Measurements from ENCODE around the gene PPFIA4.

The PPFIA4 gene

DNA sequence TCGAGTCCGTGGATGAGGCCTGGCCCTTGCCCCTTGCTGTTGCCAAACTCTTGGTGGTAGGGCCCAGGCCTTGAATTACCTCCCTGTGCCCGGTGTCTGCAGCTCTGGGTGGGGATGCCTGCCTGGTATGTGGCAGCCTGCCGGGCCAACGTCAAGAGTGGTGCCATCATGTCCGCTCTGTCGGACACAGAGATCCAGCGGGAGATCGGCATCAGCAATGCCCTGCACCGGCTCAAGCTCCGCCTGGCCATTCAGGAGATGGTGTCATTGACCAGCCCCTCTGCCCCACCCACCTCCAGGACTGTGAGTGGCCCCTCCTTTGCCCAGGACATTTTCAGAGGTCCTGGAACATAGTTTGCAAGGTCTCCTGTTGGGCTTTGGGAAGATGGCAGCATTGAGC is 33.8 kb downstream of the PPFIA4 start:
- FAIRE-seq = no peak

- FAIRE-seq = no peak
Measured at GRCh38 chr1:203063287-203063686, 37.0 kb downstream of the PPFIA4 start.

- no peak for FAIRE-seq
Measured at GRCh38 chr1:203065191-203065590, 38.9 kb downstream of the PPFIA4 start.

DNA sequence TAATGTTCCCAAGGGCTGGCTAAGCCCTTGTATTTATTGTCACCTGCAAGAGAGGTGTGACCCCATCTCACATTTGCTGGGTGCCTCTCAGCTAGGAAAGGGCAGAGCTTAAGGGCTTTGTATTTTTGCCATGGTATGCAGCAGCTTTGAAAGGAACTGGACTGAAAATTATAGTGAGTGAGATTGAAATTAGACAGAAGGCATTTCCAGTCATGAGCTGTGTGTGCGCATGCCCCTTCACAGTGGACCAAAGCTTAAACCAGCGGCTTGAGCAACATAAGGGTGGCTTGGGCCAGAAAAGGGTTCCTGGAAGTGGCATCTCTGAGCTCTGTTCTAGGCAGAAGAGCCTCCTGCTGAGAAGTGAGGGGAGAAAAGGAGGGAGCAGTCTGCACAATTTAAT is 39.7 kb downstream of the PPFIA4 start:
- FAIRE-seq = no peak

GRCh38 chr1:203066965-203067364 is 40.7 kb downstream of the PPFIA4 start:
- FAIRE-seq = no peak

- FAIRE-seq = no peak
Measured at GRCh38 chr1:203069030-203069747, 42.9 kb downstream of the PPFIA4 start.

DNA sequence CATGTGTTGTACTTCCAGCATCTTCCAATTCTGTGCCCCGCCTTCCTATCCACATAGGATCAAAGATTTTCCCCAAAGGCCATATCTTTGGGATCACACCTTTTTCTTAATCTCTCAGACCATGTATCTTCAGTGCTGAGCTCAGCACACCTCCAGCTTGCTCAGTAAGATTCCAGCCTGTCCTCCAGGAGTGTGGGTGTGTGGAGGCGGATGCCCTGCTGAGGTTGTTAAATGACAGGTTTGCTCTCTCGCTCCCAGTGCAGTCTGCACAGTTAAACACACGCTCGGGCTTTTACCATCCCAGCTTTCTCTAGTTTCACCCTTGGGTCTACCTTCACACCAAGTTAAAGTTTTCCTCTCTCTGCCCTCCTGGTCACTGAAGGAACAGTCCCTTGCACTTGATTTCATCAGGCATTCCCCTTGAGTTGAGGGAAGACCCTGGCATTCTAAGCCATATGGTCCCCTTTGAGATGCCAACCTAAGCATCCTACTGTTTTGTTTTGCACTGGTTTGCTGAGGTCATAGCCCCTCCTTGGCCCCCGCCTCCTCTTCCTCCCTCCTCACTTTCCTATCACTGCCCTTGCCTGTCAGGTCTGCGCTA is 45.8 kb downstream of the PPFIA4 start:
- no peak for FAIRE-seq

DNA sequence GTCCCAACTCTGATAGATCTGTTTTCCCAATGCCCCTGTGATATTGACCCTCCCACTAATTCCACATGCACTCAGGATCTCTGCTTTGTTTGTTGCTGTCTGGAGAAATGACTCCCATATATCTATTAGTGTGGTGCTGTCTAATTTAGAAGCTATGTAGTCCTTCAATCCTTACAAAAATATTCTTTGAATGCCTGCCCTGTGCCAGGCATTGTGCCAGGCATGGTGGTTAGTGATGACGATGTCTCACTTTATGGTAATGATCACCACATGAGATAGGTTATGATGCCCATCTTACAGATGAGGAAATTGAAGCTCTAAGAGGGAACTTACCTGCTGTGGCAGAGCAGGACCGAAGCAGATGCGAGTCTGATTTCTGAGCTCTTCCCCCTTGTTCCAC is 46.6 kb downstream of the PPFIA4 start:
- no peak for FAIRE-seq

DNA sequence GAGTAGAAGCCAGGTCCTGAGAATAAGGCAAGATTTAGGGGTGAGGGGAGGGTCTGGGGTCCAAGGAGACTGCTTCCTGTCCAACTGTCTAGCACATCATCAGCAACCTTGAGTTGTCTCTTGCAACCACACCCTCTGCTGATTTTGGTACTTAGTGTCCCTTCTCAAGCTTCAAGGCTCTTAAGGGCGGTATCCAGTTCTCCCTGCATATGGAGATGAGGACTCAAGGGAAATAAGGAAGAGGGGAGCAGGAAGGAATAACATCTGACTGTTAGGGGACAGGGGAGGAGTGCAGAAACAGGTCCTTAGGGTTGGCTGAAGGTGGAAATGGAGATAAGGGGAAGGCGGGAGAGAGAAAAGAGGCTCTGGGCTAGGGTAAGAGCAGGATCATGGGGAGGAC is 47.2 kb downstream of the PPFIA4 start:
- no peak for FAIRE-seq

DNA sequence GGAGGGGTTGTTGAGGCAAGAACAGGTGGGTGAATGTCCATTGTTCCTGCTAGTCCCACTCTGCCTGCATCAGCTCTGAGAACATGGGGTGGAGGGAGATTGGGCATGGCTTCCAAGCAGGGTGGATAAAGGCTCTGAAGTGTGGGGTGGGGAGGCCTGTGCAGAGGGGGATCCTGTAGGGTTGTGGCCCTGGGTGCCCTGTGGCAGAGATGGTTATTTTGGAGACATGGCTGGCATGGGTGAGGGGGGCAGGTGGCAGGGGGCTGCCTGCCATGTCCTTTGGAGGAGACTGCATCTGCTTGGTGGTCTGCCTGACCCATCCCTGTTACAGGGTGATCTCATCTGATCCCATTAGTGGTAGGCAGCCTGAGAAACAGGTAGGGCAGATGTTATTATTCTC is 48.3 kb downstream of the PPFIA4 start:
- FAIRE-seq = no peak

GRCh38 chr1:203075236-203076030 is 49.1 kb downstream of the PPFIA4 start:
- no peak for FAIRE-seq

DNA sequence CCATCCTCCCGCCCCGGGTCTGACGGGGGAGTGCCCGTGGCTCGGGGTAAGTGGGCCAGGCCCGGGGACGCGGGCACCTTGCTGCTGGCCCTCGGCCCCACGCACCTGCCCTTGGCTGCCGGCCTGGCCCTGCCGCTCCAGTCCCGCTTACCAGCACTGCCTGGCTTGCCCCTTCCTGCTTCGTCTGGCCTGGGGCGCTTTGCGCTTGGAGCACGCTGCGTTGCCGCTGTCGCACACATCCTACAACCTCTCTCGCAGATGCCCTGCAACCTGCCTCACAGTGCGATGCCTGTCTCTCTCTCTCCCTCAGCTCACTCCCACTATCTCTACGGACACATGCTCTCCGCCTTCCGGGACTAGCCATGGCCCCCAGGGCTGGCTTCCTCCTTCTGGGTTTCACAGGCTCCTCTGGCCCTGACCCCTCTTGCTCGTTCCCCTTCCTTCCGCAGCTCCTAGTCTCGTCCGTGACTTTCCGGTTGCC is 49.8 kb downstream of the PPFIA4 start:
- FAIRE-seq = no peak

GRCh38 chr1:203077367-203077766 is 51.1 kb downstream of the PPFIA4 start:
- FAIRE-seq = no peak

- no peak for FAIRE-seq
Measured at GRCh38 chr1:203077956-203078355, 51.7 kb downstream of the PPFIA4 start.

DNA sequence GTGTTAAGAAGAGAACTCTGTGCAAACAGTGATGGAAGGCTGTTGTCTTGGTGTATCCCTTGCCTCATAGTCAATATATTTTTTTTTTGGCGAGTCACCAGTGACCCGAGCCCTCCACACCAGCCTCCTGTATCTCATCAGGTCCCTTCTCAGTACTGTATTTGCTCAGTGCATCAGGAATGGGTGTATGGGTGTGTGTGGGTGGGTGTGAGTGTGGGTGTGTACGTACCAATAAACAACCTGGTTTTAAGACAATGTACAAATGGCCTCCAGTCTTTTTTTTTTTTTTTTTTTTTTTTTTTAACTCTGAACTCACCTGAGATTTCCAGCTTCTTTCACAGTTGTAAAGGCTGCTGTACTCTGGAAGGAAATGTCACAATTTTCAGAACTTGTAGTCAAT is 52.2 kb downstream of the PPFIA4 start:
- no peak for FAIRE-seq

DNA sequence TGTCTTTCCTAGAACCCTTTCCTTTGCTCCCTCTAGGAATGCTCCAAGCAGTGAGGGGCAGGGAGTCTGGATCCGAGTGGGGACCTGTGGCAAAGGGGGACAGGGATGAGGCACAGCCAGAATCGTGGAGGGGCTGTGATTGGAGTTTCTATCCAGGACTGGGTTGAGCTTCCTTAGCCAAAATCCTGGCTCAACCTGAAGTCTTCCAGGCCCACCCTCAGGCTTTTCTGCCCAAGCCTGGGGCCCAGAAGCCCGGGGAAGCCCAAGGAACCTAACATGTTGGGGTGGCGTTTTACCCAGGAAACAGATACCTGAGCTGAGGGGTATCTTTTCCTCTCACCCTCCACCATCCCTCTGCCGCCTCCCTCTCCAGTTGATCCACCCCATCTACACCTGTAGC is 54.2 kb downstream of the PPFIA4 start:
- no peak for FAIRE-seq

GRCh38 chr1:203081465-203082230 is 55.4 kb downstream of the PPFIA4 start:
- no peak for FAIRE-seq

GRCh38 chr1:203082231-203082505 is 55.9 kb downstream of the PPFIA4 start:
- no peak for FAIRE-seq

DNA sequence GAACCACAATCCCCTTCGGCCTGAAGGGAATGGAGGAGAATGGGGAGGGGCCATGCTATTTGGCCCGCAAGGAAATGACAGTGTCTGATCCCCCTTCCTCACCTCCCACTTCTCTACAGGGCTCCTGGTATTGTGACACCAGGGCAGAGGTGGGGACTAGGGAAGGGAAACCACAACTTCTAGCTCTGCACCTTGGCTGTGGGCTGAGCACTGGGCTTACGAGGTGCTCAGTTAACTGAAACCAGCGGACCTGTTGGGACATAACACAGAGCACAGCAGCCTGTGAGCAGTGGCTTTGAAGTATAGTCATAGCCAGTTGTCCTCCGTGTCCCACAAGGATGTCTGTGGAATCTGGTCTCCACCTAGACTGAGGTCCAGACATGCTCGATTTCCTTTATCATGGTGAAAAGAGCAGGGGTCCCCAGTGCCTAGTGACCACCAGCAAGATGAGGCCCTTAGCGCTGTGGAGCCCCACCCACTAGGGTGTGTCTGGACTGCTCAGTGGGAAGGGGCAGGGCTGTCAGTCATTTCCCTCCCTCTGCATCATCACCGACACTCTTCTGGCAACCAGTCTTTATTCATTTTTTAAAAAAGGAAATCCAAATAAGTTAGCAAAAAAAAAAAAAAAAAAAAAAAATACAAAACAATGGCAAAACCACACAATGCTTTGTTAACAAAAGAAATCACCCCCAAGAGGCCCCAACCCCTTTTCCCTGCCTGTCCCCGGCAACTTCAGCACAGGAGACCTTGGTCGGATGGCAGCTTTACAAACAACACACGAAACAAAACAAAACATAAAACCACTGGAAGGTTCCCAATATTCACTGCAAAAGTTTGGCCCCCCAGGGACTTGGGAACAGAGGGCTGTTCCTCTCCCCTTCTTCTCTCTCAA is 56.5 kb downstream of the PPFIA4 start:
- no peak for FAIRE-seq

DNA sequence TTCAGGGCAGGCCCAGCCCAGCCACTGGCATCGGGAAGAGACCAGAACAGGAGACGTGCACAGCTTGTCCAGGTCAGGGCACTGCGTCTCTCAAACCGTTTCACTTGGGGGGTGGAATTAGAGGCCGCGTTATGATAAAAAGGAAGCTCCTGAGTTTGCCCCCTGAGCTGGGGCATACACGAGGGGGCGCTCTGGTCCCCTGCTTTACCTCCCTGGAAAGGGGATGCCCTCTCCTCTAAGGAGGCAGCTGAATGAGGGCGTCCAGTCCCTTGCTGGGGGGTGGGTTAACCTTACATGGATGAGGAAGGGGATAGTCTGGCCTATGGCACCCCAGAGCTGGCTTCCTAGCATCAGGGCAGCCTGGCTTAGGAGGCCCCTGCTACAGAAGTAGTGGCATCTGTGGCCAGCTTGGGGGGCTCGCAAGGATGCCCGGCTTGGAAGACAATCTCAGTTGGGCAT is 57.2 kb downstream of the PPFIA4 start:
- FAIRE-seq = no peak

DNA sequence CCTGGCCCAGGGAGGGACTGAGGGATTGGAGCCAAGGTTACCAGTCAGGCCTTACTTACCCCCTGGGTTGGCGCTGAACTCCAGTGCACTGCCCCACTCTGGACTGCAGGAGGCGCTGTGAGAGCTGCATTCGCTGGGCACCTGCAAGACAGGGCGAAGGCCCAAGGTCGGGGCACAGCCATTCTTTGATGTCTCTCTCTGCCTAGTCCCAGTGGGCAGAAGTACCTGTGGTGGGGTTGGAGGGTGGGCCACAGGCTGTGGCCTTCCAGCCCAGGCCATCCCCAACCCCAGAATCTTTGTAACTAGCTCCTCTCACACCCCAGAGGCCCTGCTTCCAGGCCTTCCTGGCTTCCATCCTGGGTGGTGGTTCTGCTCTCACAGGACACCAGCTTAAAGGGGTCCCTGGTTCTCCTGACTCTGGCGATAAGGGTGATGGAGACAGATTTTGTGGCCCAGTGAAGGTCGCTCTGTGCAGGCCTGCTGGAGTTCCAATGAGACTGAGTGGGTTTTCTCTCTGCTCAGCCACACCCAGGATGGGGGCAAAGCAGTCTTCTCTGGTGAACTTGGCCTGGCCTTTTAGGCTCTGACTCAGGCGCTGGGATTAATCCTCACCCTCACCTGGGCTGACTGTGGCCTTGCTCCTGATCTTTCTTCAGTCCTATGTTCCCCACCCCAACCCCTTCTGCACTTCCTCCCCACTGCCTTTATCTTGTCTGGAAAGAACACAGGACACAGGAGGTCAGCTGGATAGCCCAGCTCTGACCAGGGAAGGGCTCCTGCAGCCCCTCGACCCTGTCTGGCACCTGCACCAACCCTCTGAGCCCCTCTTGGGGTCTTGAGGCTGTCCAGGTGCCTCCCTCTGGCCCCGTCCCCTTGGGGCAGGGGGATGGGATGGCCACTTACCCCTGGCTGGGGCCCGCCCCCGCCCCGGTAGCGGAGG is 58.6 kb downstream of the PPFIA4 start:
- FAIRE-seq = no peak

All from islet of Langerhans (tissue), 1 donor.